Tibial nerve (tissue), 4 donors: Measurements from ENCODE around the gene TMEM106B. TPM values are rescaled to one million over a fixed set of nuclear protein-coding genes. Genes with fewer than 3 reads are reported as not detected.

Experiments
- DNase-seq, 2 donors: peaks; one replicate each; pipeline ENCODE4 v3.0.0-alpha.2; 2019; ENCODE audit warnings: low spot score in 2 of 2
- H3K27ac ChIP-seq, 4 donors: fragments of 200-600 bp; sonication (generic) in 3 of 4; one replicate each; pipeline ENCODE4 v1.5.1; 2017 to 2019; ENCODE audit warnings: mild to moderate bottlenecking in 1 of 4
- H3K27me3 ChIP-seq, 2 donors: fragments of 200-600 bp; sonication (generic) in 1 of 2; one replicate each; pipeline versions ENCODE4 v1.5.1 to v1.6.0; 2017 to 2019
- H3K36me3 ChIP-seq, 3 donors: fragments of 200-600 bp; sonication (generic); one replicate each; pipeline ENCODE4 v1.5.1; 2018 to 2019
- H3K4me1 ChIP-seq, 4 donors: fragments of 200-600 bp; sonication (generic) in 3 of 4; one replicate each; pipeline ENCODE4 v1.5.1; 2017 to 2019
- H3K4me3 ChIP-seq, 4 donors: fragments of 200-600 bp; sonication (generic) in 3 of 4; one replicate each; pipeline ENCODE4 v1.5.1; 2017 to 2019; ENCODE audit warnings: mild to moderate bottlenecking in 1 of 4, moderate library complexity in 1 of 4
- H3K9me3 ChIP-seq, 4 donors: fragments of 200-600 bp; sonication (generic) in 3 of 4; one replicate each; pipeline ENCODE4 v1.5.1; 2017 to 2019
- EP300 ChIP-seq, 2 donors: sonication (generic); formaldehyde crosslinking; IDR thresholded peaks; one replicate each; pipeline ENCODE4 v1.6.1; 2017; ENCODE audit warnings: antibody characterized with exemption in 2 of 2, mild to moderate bottlenecking in 1 of 2
- POLR2A ChIP-seq, 2 donors: fragments of 450-650 bp; IDR thresholded peaks; one replicate each; pipeline ENCODE4 v1.6.1; 2017; ENCODE audit warnings: antibody characterized with exemption in 2 of 2, mild to moderate bottlenecking in 2 of 2, moderate library complexity in 2 of 2
- WGBS, 2 donors: methylation state at CpG; one replicate each; pipeline ENCODE4 v1.1.5; 2018; 5-methylcytosine and 5-hydroxymethylcytosine counted together
- total RNA-seq, 4 donors: library from RNA; depleted of rRNA; stranded (reverse); fragments of >200 nt; gene quantifications; one replicate each; pipeline ENCODE4 v1.1.0, GENCODE V29; 2016
- TF ChIP-seq, protein P1 (sequence below), 5 experiments: fragments of 200-600 bp in 3 of 5; fragments of 450-650 bp in 2 of 5; sonication (generic) in 3 of 5; IDR thresholded peaks; one replicate each; pipeline ENCODE4 v1.5.1; 2016 to 2019; ENCODE audit warnings: antibody characterized with exemption in 5 of 5, mild to moderate bottlenecking in 3 of 5, moderate library complexity in 2 of 5

The TMEM106B gene
- total RNA-seq, 4 donors from 2014 or later, result 22.2 to 57.1 (median 47.5) TPM

DNA sequence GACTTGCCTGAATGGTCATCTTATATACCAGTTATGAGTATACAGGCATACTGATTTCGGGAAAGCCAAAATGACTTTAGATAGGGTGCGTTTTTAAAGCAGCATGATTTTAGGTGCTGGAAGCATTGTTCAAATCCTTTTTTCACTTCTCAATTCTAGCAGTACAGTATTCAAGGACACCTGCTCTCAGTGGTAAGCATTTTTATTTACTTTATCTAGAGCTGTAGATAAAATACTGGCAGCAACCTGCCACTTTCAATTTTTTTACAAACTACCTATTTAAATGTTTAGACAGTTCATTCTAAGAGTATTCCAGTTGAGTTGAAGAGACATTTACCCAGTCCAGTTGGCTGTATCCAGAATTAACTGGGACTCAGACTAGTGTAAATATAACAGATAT, 33.6 kb downstream of the TMEM106B start:
- WGBS, 2 donors, result 48 to 68% methylated on average over 2 of the region's 2 CpGs
- no peaks in the 10 kb centered on the region for H3K4me1 ChIP-seq
- H3K9me3 ChIP-seq, result peaks cover 0 to 8% (median 0%) of the 10 kb centered on the region in 4 donors
- no peak for DNase-seq
- H3K27me3 ChIP-seq, result no peaks in the 10 kb centered on the region
- TF ChIP-seq, protein P1, sequence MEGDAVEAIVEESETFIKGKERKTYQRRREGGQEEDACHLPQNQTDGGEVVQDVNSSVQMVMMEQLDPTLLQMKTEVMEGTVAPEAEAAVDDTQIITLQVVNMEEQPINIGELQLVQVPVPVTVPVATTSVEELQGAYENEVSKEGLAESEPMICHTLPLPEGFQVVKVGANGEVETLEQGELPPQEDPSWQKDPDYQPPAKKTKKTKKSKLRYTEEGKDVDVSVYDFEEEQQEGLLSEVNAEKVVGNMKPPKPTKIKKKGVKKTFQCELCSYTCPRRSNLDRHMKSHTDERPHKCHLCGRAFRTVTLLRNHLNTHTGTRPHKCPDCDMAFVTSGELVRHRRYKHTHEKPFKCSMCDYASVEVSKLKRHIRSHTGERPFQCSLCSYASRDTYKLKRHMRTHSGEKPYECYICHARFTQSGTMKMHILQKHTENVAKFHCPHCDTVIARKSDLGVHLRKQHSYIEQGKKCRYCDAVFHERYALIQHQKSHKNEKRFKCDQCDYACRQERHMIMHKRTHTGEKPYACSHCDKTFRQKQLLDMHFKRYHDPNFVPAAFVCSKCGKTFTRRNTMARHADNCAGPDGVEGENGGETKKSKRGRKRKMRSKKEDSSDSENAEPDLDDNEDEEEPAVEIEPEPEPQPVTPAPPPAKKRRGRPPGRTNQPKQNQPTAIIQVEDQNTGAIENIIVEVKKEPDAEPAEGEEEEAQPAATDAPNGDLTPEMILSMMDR (IDR thresholded peaks at IDR 0.05), result no peak
- H3K27ac ChIP-seq, result no peak overlapping the region
- H3K4me3 ChIP-seq, result no peak overlapping the region
- H3K36me3 ChIP-seq, result peaks cover 0 to 6% (median 0%) of the 10 kb centered on the region in 3 donors

- Histone ChIP-seq H3K36me3 (no peaks in the 10 kb centered on the region), H3K27ac (no peak overlapping the region), H3K4me3 (no peak overlapping the region), H3K4me1 (no peaks in the 10 kb centered on the region), H3K27me3 (no peaks in the 10 kb centered on the region), H3K9me3 (peaks cover 0 to 13% (median 0%) of the 10 kb centered on the region in 4 donors)
- TF ChIP-seq, protein P1 (IDR thresholded peaks at IDR 0.05), result no peak
- TF ChIP-seq POLR2A (IDR thresholded peaks at IDR 0.05) (no peak), EP300 (IDR thresholded peaks at IDR 0.05) (no peak)
- no peak for DNase-seq
- 80 to 88% methylated on average over 3 of the region's 3 CpGs for WGBS, 2 donors
Observed at GRCh38 chr7:12249706-12250105, 38.6 kb downstream of the TMEM106B start.

DNA sequence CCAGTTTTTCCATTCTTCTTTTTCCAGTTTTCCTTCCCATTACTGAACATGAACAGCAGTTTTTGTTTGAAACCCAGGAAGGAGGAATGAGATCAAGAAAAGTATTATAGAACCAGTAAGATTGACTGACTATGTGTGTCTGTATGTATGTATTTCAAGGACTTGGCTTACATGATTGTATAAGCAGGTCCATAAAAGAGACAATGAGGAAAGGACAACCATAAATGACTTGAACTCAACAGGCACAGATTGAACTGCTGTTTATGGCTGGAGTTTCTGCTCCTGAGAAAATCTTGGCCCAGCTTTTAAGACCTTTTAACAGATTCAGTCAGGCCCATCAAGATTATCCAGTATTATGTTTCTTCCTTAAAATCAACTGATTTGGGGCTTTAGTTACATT, 39.1 kb downstream of the TMEM106B start:
- Histone ChIP-seq H3K27ac (no peak overlapping the region), H3K27me3 (no peaks in the 10 kb centered on the region), H3K9me3 (peaks cover 0 to 13% (median 0%) of the 10 kb centered on the region in 4 donors), H3K4me3 (no peak overlapping the region), H3K4me1 (no peaks in the 10 kb centered on the region), H3K36me3 (no peaks in the 10 kb centered on the region)
- DNase-seq, result no peak
- TF ChIP-seq EP300 (IDR thresholded peaks at IDR 0.05) (no peak), POLR2A (IDR thresholded peaks at IDR 0.05) (no peak)
- TF ChIP-seq, protein P1 (IDR thresholded peaks at IDR 0.05), result no peak

- WGBS, 2 donors, result 69 to 81% methylated on average over 2 of the region's 2 CpGs
Observed at GRCh38 chr7:12256090-12256489, 45.0 kb downstream of the TMEM106B start.

GRCh38 chr7:12257582-12257981, 46.5 kb downstream of the TMEM106B start:
- H3K27me3 ChIP-seq, result no peaks in the 10 kb centered on the region
- peaks cover 0 to under 1% (median 0%) of the 10 kb centered on the region in 4 donors for H3K9me3 ChIP-seq
- H3K4me3 ChIP-seq, result no peak overlapping the region
- H3K27ac ChIP-seq, result peak overlapping the region in 1 of 4 donors; percentile 40
- H3K4me1 ChIP-seq, result peaks cover 0 to 4% (median 0%) of the 10 kb centered on the region in 4 donors
- no peaks in the 10 kb centered on the region for H3K36me3 ChIP-seq
- TF ChIP-seq POLR2A (IDR thresholded peaks at IDR 0.05) (no peak), EP300 (IDR thresholded peaks at IDR 0.05) (no peak)
- TF ChIP-seq, protein P1 (IDR thresholded peaks at IDR 0.05), result no peak
- no peak for DNase-seq
- WGBS, 2 donors, result 77 to 84% methylated on average over 2 of the region's 2 CpGs

More at GRCh38 chr7:12256090-12256489, 45.0 kb downstream of the TMEM106B start:
- no peak for DNase-seq
- no peak for TF ChIP-seq POLR2A (IDR thresholded peaks at IDR 0.05)
- TF ChIP-seq, protein P1 (IDR thresholded peaks at IDR 0.05), result no peak
- TF ChIP-seq EP300 (IDR thresholded peaks at IDR 0.05), result no peak
- Histone ChIP-seq H3K4me1 (peaks cover 0 to 4% (median 0%) of the 10 kb centered on the region in 4 donors), H3K9me3 (peaks cover 0 to 5% (median 0%) of the 10 kb centered on the region in 4 donors), H3K27ac (no peak overlapping the region), H3K36me3 (no peaks in the 10 kb centered on the region), H3K4me3 (no peak overlapping the region), H3K27me3 (no peaks in the 10 kb centered on the region)
